ENCODE measurements around the gene STARD3. TPM values are rescaled to one million over a fixed set of nuclear protein-coding genes. Genes with fewer than 3 reads are reported as not detected.
A peak's percentile ranks its signal among the peaks of the same experiment; 100 is the strongest.

STARD3 gene
- total and polyA plus RNA-seq, 2 of the 13 experiments (the other 11 are each of a cell fraction or from before 2014, with no cell fraction given): 34.6 to 100 TPM

DNA sequence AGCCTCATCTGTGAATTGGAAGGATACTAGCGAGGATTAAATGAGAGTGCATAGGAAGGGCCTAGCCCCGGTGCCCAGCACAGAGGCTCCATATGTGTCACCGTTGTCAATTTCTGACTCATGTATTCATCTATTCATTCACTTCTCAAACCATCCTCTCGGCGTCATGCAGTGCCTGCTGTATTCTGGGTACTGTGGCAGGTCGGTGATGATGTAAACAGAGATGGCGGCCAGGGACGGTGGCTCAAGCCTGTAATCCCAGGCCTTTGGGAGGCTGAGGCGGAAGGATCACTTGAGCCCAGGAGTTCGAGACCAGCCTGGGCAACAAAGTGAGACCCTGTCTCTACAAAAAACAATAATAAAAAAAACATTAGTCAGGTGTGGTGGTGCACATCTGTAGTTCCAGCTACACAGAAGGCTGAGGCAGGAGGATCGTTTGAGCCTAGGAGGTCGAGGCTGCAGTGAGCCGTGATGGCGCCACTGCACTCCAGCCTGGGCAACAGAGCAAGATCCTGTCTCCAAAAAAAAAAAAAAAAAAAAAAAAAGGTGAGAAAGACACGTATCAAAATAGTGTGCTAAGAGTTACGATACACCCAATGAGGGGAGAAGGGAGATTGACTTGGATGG lies 14.5 kb upstream of the STARD3 start (continued):
- TF ChIP-seq, protein P1, sequence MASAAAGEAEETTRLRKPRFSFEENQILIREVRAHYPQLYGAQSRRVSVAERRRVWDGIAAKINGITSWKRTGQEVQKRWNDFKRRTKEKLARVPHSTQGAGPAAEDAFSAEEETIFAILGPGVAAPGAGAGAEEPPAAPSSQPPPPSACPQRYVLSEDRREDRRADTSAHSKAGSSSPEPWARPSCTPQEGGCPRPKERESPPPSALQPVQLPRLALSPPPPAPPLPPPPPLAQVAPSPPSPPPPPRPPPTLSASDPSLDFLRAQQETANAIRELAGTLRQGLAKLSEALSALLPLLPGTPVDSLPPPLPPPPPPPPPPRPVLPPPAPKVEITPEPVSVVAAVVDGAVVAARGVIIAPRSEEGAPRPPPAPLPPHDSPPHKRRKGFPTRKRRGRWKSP (CRISPR knock-in tag; IDR thresholded peaks at IDR 0.05): no peak
- TF ChIP-seq, protein P2, sequence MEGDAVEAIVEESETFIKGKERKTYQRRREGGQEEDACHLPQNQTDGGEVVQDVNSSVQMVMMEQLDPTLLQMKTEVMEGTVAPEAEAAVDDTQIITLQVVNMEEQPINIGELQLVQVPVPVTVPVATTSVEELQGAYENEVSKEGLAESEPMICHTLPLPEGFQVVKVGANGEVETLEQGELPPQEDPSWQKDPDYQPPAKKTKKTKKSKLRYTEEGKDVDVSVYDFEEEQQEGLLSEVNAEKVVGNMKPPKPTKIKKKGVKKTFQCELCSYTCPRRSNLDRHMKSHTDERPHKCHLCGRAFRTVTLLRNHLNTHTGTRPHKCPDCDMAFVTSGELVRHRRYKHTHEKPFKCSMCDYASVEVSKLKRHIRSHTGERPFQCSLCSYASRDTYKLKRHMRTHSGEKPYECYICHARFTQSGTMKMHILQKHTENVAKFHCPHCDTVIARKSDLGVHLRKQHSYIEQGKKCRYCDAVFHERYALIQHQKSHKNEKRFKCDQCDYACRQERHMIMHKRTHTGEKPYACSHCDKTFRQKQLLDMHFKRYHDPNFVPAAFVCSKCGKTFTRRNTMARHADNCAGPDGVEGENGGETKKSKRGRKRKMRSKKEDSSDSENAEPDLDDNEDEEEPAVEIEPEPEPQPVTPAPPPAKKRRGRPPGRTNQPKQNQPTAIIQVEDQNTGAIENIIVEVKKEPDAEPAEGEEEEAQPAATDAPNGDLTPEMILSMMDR (CRISPR knock-in tag; IDR thresholded peaks at IDR 0.05): no peak
- TF ChIP-seq, protein P3, sequence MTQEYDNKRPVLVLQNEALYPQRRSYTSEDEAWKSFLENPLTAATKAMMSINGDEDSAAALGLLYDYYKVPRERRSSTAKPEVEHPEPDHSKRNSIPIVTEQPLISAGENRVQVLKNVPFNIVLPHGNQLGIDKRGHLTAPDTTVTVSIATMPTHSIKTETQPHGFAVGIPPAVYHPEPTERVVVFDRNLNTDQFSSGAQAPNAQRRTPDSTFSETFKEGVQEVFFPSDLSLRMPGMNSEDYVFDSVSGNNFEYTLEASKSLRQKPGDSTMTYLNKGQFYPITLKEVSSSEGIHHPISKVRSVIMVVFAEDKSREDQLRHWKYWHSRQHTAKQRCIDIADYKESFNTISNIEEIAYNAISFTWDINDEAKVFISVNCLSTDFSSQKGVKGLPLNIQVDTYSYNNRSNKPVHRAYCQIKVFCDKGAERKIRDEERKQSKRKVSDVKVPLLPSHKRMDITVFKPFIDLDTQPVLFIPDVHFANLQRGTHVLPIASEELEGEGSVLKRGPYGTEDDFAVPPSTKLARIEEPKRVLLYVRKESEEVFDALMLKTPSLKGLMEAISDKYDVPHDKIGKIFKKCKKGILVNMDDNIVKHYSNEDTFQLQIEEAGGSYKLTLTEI (CRISPR knock-in tag; conservative IDR thresholded peaks at IDR 0.05): no peak

DNA sequence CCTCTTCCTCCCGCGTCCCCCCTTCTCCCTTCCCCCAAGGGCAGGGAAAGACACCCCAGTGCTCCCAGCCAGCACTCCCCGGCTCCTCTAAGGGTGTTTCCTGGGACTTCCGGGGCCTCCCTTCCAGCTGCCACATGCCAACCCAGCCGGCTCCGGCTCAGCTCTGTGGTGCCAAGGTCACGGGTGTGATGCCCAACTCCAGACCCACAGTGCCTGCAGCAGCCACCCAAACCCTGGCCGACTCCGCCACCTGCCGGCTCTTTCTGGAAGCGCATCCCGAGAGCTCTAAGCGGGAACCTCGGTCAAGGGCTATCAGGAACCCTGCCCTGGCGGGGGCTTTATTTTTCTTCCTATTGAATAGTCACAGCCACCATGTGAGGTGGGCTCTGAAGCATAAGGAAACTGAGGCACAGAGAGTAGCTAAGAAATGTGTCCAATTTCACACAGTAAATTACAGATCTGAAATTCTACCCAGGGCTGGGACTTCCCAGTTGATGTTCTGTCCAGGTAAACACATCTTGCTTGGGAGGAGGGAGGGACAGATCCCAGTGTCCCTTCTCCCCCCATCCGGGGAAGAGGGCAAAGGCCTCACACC lies 13.5 kb upstream of the STARD3 start:
- ChIA-PET POLR2A (interaction anchor here (0.9 to 1.6 kb wide), 4 partner anchors 10 to 116 kb away, joined by 3 to 7 read pairs (median 4); partner anchors contain the start of gene STARD3), CTCF (ENCODE audit: low intra/inter-chr PET ratio, low total read pairs) (interaction anchor here (0.6 to 5.7 kb wide), 8 partner anchors 12 to 274 kb away, joined by 3 to 136 read pairs (median 56); partner anchors contain the start of genes PNMT, STARD3 and TCAP)
- Histone ChIP-seq H3K4me3 (replicated peaks in 1 of 3; ENCODE audit: insufficient read depth in 1 of 3, low read depth in 2 of 3, low read length in 3 of 3) (no peak overlapping the region), H3K9ac (ENCODE audit: insufficient read depth, low read depth, low read length) (no peak overlapping the region), H3K79me2 (ENCODE audit: insufficient read depth, low read length) (no peaks in the 10 kb centered on the region), H3K27me3 (ENCODE audit: control insufficient read depth in 1 of 2, insufficient read depth in 2 of 2, low read length in 2 of 2) (peaks cover 13 to 63% of the 10 kb centered on the region in 2 experiments; a peak in 4 of 5 replicates), H3K9me3 (ENCODE audit: low read length) (no peaks in the 10 kb centered on the region), H3K4me2 (ENCODE audit: low read depth, low read length) (no peak overlapping the region), H4K20me1 (ENCODE audit: insufficient read depth, low read length) (no peaks in the 10 kb centered on the region), H2AFZ (ENCODE audit: low read length) (no peak overlapping the region), H3K4me1 (ENCODE audit: insufficient read depth, low read length) (peaks cover 60% of the 10 kb centered on the region), H3K36me3 (replicated peaks in 1 of 2; ENCODE audit: control insufficient read depth in 1 of 2, insufficient read depth in 2 of 2, low read length in 2 of 2) (no peaks in the 10 kb centered on the region), H3K27ac (ENCODE audit: extremely low read length, insufficient read depth, low read length) (no peak overlapping the region)
- in situ Hi-C loops (cut with HindIII; ENCODE audit: extremely low pct_ligation_motif_present, low pct_unique_long_range_greater_than_20kb): loop anchor here (5.0 kb wide), 3 partner anchors 49 to 129 kb away; no protein-coding TSS in a partner anchor
- peak; percentile 51 for ATAC-seq
- BruUV-seq (replicated peaks): no TSS peak
- WGBS (ENCODE audit: low lambda C conversion rate): 8% methylated on average over 11 of the region's 16 CpGs
- peak; percentile 93 for FAIRE-seq
- peak; percentile 62 for DNase-seq (ENCODE audit: low spot score)
- intact Hi-C loops (cut with micrococcal nuclease; ENCODE audit: unreplicated experiment): loop anchor here (1.0 to 2.0 kb wide), 5 partner anchors 11 to 131 kb away; partner anchors contain the start of gene PNMT
- TF ChIP-seq, protein P4, sequence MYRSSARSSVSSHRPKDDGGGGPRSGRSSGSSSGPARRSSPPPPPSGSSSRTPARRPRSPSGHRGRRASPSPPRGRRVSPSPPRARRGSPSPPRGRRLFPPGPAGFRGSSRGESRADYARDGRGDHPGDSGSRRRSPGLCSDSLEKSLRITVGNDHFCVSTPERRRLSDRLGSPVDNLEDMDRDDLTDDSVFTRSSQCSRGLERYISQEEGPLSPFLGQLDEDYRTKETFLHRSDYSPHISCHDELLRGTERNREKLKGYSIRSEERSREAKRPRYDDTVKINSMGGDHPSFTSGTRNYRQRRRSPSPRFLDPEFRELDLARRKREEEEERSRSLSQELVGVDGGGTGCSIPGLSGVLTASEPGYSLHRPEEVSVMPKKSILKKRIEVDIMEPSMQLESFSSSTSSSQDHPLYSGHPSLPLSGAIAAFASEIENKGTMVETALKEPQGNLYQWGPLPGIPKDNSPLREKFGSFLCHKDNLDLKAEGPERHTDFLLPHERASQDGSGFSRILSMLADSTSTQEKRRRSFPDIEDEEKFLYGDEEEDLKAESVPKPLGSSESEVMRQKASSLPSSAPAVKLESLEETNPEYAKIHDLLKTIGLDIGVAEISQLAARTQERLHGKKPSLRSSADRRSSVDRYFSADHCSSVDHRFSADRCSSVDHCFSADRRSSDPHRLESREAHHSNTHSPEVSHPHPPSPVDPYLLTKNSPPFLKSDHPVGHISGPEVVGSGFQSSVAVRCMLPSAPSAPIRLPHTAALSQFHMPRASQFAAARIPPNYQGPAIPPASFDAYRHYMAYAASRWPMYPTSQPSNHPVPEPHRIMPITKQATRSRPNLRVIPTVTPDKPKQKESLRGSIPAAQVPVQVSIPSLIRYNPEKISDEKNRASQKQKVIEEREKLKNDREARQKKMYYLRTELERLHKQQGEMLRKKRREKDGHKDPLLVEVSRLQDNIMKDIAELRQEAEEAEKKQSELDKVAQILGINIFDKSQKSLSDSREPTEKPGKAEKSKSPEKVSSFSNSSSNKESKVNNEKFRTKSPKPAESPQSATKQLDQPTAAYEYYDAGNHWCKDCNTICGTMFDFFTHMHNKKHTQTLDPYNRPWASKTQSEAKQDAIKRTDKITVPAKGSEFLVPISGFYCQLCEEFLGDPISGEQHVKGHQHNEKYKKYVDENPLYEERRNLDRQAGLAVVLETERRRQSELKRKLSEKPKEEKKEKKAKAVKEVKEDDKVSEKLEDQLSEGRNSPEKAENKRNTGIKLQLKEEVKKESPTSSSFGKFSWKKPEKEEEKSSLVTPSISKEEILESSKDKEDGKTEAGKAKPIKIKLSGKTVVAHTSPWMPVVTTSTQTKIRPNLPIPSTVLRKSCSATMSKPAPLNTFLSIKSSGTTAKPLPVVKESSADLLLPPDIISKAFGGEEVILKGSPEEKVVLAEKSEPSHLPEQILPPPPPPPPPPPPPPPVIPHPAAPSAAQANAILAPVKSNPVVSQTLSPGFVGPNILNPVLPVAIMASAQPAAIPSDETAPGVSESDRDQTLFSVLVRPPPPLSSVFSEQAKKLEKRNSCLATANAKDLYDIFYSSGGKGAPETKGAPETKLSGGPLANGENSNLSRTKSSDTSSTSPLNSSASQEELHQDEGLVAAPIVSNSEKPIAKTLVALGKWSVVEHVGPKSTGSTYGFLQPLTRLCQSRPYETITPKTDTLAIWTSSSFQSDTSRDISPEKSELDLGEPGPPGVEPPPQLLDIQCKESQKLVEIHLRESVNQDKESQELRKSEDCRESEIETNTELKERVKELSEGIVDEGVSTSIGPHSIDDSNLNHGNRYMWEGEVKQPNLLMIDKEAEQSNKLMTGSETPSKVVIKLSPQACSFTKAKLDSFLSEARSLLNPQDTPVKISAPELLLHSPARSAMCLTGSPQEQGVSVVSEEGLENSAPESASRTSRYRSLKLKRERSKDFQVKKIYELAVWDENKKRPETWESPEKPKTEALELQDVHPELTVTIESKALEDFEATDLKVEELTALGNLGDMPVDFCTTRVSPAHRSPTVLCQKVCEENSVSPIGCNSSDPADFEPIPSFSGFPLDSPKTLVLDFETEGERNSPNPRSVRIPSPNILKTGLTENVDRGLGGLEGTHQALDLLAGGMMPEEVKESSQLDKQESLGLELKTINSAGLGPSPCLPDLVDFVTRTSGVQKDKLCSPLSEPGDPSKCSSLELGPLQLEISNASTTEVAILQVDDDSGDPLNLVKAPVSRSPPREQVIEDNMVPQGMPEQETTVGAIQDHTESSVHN (CRISPR knock-in tag; IDR thresholded peaks at IDR 0.05): 0 out of 2 replicates have a peak, but pooled peaks have one; percentile 44

Measured in HepG2 (cell line).